HG03095 (cell line): Measurements from ENCODE around the gene MANBA.
"Not testable (repeated sequence)": the region's sequence is repeated elsewhere in the genome, so short reads cannot be mapped to it uniquely, and the experiment has no call there.

Source experiments
- ATAC-seq: cut with Tn5 transposase; IDR thresholded peaks from one replicate; pipeline ENCODE4 v1.9.1; 2021; ENCODE audit warnings: moderate library complexity; ENCODE audit not compliant: unreplicated experiment

The MANBA gene

DNA sequence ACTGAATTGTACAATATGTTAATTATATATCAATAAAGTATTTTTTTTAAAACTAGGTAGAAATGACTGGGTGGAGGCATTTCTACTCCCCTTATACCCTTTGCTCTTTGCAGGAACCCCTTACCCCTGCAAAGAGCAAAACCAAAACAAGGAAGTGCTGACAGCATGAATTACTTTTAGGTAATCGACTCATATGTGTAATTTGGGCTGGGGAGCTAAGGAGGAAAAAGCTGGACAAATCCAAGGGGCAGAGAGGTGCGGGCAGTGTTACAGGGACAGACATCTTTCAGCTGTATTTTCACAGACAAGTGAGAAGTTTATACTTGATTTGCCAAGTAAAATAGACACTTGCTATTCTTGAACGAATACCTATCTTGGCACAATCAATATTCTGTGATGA lies 35.5 kb downstream of the MANBA start:
- no peak for ATAC-seq

DNA sequence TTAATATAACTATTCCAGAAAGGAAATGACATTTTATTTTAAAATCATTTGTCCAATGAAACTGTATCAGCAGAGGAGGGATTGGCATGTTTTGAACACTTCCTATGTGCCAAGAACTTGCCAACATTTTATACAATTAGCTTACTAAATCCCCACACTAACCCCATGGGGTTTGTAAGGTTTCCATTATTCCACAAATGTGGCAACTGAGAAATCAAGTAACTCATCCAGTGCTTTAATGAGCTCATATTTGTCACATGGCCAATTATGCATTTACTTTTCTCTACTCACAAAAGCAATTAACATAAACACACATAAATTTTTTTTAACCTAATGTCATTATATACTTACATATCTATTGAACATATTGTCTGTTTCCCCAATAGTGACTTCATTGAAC lies 37.3 kb downstream of the MANBA start:
- no peak for ATAC-seq

DNA sequence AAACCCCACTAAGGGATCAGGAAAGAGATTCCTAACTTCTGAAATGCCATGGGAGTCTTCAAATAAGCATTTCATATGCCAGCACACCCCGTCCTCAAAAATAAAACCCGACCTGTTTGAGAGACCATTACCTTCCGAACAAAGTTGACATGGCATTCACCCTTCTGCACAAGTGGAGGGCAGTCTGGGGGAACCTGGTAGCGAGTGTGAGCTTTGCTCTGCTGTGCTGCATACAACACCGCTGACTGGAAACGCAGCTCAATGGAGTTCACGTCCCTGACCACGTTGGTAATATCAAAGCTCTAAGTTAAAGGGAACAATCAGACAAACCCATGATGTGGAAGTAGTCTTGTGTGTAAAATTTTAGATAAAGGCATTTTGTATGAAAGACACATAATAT lies 38.0 kb downstream of the MANBA start:
- no peak for ATAC-seq

DNA sequence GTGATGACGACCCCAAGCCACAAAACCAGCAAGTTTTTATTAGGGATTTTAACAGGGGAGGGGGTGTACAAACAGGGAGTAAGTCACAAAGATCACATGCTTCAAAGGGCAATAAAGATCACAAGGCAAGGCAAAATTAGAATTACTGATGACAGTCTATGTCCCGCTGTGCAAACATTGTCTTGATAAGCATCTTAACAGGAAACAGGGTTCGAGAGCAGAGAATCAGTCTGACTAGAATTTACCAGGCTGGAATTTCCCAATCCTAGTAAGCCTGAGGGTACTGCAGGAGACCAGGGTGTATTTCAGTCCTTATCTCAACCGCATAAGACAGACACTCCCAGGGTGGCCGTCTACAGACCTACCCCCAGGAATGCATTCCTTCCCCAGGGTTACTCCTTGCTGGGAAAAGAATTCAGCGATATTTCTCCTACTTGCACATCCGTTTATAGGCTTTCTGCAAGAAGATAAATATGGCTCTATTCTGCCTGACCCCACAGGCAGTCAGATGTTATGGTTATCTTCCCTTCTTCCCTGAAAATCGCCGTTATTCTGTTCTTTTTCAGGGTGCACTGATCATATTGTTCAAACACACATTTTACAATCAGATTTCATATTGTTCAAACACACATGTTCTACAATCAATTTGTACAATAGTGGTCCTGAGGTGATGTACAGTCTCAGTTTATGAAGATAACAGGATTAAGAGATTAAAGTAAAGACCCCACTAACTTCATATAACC lies 41.8 kb downstream of the MANBA start:
- not testable (repeated sequence) for ATAC-seq

DNA sequence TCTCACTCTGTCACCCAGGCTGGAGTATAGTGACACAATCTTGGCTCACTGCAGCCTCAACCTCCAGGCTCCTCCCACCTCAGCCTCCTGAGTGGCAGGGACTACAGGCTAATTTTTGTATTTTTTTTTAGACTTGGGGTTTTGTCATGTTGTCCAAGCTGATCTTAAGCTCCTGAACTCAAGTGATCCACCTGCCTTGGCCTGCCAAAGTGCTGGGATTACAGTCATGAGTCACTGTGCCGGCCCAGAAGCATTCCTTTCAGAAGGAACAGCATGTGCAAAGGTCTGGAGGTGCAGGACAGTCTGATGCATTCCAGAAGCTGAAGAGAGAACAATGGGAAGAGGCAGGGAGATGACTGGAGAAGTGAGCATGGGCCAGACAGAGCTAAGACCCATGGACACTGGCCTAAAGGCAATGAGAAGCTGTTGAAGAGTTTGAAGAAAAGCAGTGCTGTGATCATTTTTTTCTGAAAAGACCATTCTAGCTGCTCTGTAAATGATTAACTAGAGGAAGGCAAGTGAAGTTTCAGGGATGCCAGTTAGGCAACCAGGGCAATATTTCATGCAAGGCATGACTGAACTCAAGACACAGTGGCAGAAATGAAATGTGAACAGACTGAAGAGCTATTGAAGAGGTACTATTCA lies 43.2 kb downstream of the MANBA start:
- ATAC-seq = no peak

DNA sequence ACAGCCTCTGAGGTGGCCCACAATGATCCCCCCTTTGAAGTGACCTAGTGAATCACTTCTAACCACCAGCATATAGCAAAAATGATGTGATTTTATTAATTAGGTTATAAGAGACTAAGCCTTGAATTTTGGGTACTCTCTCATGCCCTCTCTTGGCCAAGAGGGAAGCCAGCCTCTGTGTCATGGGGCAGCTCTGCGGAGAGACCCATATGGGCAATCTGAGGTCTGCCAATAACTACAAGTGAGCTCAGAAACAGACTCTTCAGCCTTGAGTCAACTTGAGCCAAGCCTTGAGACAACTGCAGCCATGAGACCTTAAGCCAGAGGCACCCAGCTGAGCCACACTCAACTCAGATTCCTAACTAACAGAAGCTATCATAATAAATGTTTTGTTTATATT lies 45.7 kb downstream of the MANBA start:
- ATAC-seq = no peak

DNA sequence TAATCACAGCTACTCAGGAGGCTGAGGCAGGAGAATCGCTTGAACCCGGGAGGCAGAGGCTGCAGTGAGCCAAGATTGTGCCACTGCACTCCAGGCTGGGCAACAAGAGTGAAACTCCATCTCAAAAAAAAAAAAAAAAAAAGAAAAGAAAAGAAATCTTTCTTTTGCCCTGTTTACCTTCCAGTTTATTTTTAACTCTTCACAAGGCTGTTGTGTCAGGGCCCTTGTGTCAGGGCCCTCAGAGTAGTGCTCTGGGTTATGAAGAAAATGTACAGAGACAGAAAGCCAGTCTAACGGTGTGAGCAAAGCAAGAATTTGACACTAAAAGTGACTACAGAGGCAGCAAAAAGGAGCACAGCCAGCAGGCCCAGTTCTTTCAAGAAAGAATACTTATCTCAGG lies 47.0 kb downstream of the MANBA start:
- ATAC-seq = not testable (repeated sequence)

DNA sequence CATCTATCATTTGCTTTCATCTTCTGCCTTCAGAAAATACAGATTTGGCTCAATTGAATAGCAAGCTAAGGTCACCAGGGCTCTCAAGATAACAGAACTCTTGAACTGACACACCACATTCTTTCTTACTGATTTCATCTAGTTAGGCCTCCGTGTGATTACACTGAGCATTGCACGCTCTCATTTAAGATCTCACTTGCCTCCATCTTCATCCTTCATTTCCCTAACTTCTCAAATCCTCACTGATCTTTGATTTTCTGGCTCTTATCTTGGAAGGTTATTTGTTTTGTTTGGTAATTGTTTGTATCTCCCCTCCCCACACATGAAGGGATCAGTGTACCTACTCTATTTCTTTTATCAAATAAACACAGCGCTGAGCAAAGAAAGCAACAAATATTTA lies 47.7 kb downstream of the MANBA start:
- no peak for ATAC-seq

DNA sequence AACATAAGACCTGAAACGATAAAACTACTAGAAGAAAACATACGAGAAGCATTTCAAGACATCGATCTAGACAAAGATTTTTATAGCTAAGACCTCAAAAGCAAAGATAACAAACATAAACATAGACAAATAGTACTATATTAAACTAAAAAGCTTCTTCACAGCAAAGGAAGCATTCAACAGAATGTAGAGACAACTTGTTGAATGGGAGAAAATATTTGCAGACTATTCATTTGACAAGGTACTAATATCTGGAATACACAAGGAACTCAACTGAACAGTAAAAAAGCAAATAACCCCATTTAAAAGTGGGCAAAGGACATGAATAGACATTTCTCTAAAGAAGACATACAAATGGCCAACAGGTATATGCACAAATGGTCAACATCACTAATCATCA lies 49.8 kb downstream of the MANBA start:
- no peak for ATAC-seq

DNA sequence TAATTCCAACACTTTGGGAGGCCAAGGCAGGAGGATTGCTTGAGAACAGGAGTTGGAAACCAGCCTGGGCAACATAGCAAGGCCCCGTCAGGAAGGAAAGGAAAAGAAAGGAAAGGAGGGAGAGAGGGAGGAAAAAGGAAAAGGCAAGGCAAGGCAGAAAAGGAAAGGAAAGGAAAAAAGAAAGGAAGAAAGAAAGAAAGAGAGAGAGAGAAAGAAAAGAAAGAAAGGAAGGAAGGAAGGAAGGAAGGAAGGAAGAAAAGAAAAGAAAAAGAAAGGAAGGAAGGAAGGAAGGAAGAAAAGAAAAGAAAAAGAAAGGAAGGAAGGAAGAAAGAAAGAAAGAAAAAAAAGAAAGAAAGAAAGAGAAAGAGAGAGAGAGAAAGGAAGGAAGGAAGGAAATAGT lies 51.7 kb downstream of the MANBA start:
- ATAC-seq = not testable (repeated sequence)

DNA sequence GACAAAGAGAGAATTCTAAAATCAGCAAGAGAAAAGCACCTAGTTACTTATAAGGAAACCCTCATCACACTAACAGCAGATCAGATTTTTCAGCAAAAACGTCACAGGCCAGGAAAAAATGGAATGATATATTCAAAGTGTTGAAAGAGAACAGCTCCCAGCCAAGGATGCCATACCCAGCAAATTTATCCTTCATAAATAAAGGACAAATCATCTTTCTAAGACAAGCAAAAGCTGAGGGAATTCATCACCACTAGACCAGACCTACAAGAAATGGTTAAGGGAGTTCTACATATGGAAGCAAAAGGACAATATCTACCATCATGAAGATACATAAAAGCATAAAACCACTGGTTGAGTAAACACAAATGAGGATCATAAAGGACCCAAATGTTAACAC lies 53.6 kb downstream of the MANBA start:
- no peak for ATAC-seq

DNA sequence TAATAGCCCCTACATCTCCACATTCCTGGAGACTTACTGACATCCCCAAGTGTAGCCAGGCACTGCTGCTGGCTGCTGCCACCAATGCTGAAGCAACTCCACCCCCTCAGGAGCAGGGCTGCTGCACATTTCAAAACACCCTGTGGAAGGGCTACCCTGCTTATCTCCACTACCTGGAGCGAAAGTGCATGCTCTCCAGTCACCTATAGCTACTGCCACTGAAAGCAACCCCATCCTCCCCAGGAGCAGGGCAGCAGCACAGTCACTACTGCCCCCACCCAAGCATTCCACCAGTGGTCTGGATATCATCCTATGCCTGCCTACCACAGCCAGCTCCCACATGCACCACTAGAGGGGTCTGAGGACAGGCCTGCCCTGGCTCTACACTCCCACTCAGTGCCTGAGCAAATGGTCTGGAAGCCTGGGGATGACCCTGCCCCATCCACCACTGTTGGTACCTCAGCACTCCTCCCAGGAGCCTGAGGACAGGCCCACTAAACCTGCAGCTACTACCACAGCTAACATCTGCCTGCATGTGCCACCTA lies 55.3 kb downstream of the MANBA start:
- ATAC-seq = no peak

DNA sequence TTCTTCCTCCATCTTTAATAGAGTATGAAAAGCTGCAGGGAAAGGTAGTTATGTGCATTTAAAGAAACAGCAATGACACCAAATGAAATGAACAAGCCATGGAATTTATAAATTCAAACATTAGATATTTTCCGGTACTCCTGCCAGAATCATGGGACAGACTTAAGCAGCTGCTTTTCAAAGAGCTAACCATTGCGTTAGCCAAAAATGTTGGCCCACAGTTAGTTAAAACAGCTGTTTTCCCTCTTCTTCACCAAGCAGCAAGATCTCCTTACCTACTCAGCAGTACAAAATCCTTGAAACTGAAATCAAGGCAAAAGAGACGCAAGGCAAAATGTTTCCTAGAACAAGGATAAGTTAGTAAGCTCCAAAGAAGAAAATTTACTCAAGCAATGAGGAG lies 64.0 kb downstream of the MANBA start:
- no peak for ATAC-seq

DNA sequence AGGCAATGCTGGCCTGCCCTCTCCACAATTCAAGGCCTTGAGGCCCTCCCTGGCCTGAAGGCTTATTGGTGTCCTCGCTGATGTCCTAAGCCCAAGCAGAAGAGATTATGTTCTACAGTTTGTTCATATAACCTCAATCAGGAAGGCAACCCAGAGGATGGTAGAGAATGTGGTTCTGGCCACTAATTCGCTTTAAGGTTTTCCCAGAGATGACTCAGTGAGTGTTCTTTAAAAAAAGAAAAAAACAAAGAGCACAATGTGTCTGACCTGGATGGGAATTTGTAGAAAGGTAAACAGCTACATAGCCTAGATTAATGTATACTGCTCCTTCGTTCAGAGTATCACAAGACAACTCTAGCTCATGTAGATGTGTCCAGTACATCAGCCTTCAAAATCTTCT lies 66.0 kb downstream of the MANBA start:
- no peak for ATAC-seq

DNA sequence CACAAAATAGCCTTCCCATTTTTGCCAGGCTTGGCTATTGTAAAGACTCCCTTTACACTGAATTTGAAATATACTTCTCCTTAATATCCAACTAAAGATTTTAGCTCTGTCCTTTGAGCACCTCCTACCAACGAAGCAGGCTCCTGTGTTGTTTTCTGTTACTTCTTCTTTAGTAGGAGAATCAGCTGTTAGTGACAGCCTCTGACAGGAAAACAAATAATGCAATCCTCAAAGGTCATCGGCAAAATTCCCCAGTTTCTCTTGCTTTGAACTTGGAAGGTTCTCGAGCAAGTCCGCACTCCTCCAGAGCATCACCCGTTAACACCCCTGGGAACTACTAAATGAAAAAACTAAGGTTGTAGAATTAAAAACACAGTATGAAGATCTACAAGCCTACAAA lies 66.9 kb downstream of the MANBA start:
- no peak for ATAC-seq

DNA sequence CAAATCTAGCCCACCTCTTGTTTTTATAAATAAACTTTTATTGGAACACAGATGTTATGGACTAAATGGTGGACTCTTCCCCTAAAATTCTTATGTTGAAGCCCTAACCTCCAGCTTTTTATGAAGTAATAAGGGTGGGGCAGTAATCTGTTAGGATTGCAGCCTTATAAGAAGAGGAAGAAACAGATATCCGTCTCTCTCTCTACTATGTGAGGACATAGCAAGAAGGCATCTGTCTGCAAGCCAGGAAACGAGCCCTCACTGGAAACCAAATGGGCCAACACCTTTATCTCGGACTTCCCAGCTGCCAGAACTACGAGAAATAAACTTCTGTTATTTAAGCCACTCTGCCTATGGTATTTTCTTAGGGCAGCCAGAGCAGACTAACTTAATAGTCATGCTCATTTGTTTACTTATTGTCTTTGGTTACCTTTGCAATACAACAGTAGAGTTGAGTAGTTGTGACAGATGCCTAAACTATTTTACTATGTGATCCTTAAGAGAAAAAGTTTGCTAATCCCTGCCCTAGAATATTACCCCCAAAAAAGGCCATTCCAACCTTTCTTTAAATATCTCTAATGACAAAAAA lies 67.4 kb downstream of the MANBA start:
- ATAC-seq = no peak

DNA sequence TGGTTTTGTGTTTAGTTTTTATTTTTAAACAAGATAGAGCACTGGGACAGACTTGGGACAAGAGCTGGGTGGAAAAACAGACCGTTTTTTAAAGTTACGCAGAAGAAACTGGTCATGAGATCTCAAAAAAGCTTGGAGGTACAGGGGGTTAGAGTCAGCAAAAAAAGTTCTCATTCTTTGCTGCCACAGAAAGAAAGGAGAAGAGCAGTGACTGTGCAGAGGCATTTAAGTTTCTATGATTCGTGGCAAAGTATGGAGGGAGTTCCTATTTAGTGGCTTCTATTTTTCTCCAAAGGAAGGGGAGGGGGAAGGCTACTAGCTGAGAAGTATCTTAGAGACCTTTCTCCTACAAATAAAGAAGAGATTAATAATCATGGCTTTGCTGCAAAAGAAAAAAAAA lies 68.3 kb downstream of the MANBA start:
- ATAC-seq = no peak

DNA sequence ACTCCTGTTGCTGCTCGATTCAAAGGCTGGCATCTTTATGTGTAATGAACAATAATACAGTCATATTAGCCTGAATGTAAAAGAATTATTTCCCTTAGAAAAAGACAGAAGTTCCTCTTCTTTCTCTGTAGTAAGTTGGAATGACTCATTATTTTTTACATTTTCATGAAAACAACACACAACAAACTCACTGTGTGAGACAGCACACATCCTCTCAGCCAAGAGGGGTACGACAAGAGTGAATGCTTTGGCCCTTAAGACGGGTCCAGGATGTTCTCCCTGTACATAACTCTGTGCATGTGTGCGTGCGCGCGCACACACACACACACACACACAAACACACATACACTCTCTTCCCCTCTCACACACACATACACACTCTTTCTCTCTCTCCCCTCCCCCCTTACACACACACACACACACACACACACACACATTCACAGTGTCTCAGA lies 72.8 kb downstream of the MANBA start:
- peak; percentile 35 for ATAC-seq

DNA sequence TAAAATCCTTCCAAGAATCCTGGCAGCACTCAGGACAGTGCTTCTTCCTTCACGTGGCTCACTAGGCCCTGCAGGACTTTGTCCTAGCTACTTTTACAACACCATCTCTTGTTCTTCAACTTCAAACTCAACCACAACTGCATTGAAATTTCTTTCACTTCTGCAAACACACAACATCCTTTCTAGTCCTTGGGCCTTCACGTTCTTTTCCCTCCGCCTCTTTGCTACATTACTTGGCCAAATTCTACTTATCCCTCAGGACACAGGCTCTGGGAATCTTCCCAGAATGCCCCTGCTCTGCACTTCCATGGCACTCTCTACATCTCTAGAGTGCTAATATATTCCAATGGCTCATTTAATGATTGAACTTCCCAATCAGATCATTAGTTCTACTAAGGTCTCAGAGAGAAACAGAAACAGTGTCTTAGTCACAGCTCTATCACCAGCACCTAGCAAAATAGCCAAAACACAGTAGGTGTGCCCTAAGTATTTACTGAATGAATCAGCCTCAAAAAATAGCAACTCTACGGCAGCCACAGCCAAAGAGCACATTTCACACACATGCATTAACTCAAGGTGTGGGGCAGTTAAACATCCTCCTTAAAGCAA lies 73.3 kb downstream of the MANBA start:
- peak; percentile 93 for ATAC-seq

DNA sequence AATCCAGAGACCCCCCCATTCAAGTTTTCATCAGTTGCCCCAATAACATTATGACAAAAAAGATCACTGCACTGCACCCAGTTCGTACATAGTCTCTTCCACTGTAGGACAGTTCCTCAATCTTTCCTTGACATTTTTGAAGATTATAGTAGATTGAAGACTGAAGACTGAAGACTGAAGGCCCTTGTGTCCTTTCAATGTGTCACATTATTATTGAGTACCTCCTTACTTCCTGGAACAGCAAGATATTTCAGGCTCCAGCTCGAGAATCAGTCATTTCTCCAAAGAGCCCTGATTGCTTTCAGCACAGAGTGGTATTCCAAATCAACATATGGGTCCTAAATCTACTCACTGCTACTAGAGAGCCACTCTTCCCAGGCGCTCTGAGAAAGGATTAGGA lies 75.0 kb downstream of the MANBA start:
- no peak for ATAC-seq

DNA sequence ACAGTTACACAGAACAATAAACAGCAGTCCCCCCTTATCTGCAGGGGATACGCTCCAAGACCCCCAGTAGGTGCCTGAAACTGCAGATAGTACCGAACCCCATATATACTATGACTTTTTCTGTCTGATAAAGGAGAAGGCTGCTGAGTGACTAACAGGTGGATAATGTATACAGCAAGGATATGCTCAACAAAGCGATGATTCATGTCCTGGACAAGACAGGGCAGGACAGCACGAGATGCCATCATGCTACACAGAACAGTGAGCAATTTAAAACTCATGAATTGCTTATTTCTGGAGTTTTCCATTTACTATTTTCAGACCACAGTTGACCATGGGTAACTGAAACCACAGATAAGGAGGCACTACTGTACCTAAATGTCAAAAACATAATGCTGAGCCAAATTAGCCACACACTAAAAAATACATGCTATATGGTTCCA lies 76.1 kb downstream of the MANBA start:
- no peak for ATAC-seq
